ES-I3 (cell line): Measurements from ENCODE around the gene OXA1L.
A peak's percentile ranks its signal among the peaks of the same experiment; 100 is the strongest.

Source experiments
- H3K36me3 ChIP-seq: 2 replicates; pipeline ENCODE4 v1.6.1; 2013; ENCODE audit warnings: mild to moderate bottlenecking, low read length, control low read depth, moderate library complexity; ENCODE audit not compliant: insufficient read depth
- H3K4me1 ChIP-seq: 2 replicates; pipeline ENCODE4 v1.6.1; 2013; ENCODE audit warnings: mild to moderate bottlenecking, control low read depth, low read length; ENCODE audit not compliant: insufficient read depth
- H3K9ac ChIP-seq: 2 replicates; pipeline ENCODE4 v1.6.1; 2013; ENCODE audit warnings: low read depth, mild to moderate bottlenecking, low read length, moderate library complexity
- H3K9me3 ChIP-seq: 2 replicates; pipeline ENCODE4 v1.6.1; 2013; ENCODE audit warnings: mild to moderate bottlenecking, low read length, moderate library complexity; ENCODE audit not compliant: control insufficient read depth, insufficient read depth

Gene OXA1L

GRCh38 chr14:22819151-22819988 is 52.9 kb downstream of the OXA1L start:
- Histone ChIP-seq H3K36me3 (no peaks in the 10 kb centered on the region), H3K9me3 (no peaks in the 10 kb centered on the region), H3K4me1 (peaks cover 35% of the 10 kb centered on the region), H3K9ac (peak overlapping the region; percentile 49)

DNA sequence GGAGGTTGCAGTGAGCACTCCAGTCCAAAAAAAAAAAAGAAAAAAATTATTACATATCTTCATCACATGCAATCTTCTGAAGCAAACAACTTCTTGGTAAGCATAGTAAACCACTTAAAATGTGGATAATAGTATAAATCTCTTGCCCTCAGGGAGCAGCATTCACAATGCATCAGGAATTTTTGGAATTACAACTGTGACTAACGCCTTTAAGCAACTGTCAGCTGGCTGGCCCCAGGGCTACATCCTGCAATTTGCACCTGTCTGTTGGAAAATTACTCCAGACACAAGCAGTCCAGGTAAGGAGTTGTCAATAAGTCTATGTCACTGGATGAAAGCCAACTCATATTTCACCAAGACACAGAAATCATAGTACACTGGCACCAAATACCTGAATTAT is 54.2 kb downstream of the OXA1L start:
- Histone ChIP-seq H3K4me1 (peaks cover 30% of the 10 kb centered on the region), H3K36me3 (no peaks in the 10 kb centered on the region), H3K9me3 (no peaks in the 10 kb centered on the region), H3K9ac (peak overlapping the region; percentile 72; the same call in 1 of the 2 replicates)

GRCh38 chr14:22821193-22822015 is 54.9 kb downstream of the OXA1L start:
- Histone ChIP-seq H3K4me1 (peaks cover 28% of the 10 kb centered on the region), H3K9me3 (no peaks in the 10 kb centered on the region), H3K36me3 (no peaks in the 10 kb centered on the region), H3K9ac (peak overlapping the region; percentile 72)

DNA sequence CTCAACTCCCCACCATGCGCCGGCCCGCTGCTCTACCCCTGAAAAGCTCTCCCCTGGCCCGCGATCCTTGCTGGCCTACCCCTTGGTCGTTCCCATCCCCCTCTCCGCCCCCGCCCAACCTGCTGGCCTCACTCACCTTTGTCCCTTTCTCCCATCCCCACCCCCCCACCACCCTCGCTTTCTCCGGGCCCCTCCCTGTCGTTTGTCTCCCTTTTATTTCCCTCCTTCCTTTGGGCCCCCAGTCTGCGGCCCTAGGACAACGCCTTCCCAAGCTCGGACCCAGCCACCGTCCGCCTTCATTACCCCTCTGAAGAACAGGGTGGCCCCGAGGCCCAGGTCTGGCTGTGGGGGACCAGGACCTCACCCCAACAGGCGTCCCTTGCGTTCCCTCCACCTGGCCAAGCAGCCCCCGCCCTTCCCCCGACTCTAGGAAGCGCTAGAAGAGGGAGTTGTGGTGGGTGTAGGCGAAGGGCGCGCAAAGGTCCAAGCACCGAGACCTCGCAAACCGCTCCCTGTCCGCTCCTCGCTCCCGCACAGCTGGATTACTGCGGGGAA is 55.6 kb downstream of the OXA1L start:
- H3K4me1 ChIP-seq: peaks cover 28% of the 10 kb centered on the region
- H3K9ac ChIP-seq: peak overlapping the region; percentile 92
- H3K36me3 ChIP-seq: no peaks in the 10 kb centered on the region
- H3K9me3 ChIP-seq: no peaks in the 10 kb centered on the region
